GM18517 (cell line): ENCODE results near the gene ZNF804A.

ENCODE experiments used
- ATAC-seq: cut with Tn5 transposase; IDR thresholded peaks from one replicate; pipeline ENCODE4 v1.9.1; 2021; ENCODE audit warnings: mild to moderate bottlenecking, moderate library complexity; ENCODE audit not compliant: unreplicated experiment

Gene ZNF804A

GRCh38 chr2:184598316-184599053 lies at the start of gene ZNF804A:
Gene ZNF804A, plus strand, starts transcription at chr2:184598529. Its CDS starts 431 bp downstream, at chr2:184598960.
- peak; percentile 90 for ATAC-seq

- ATAC-seq: no peak
Observed at GRCh38 chr2:184549153-184549552, 49.2 kb upstream of the ZNF804A start.

GRCh38 chr2:184551626-184552025 lies 46.7 kb upstream of the ZNF804A start:
- ATAC-seq: no peak

- no peak for ATAC-seq
Observed at GRCh38 chr2:184554736-184555135, 43.6 kb upstream of the ZNF804A start.

- no peak for ATAC-seq
Observed at GRCh38 chr2:184555352-184555751, 43.0 kb upstream of the ZNF804A start.

GRCh38 chr2:184556639-184557038 lies 41.7 kb upstream of the ZNF804A start:
- ATAC-seq: no peak

- no peak for ATAC-seq
Observed at GRCh38 chr2:184558713-184559464, 39.4 kb upstream of the ZNF804A start.

GRCh38 chr2:184560603-184561002 lies 37.7 kb upstream of the ZNF804A start:
- ATAC-seq: no peak

GRCh38 chr2:184562532-184562931 lies 35.8 kb upstream of the ZNF804A start:
- no peak for ATAC-seq

GRCh38 chr2:184564092-184564491 lies 34.2 kb upstream of the ZNF804A start:
- ATAC-seq: no peak

- no peak for ATAC-seq
Observed at GRCh38 chr2:184566716-184567115, 31.6 kb upstream of the ZNF804A start.

- ATAC-seq: no peak
Observed at GRCh38 chr2:184577056-184577455, 21.3 kb upstream of the ZNF804A start.

GRCh38 chr2:184577743-184578142 lies 20.6 kb upstream of the ZNF804A start:
- ATAC-seq: no peak

- no peak for ATAC-seq
Observed at GRCh38 chr2:184579226-184579625, 19.1 kb upstream of the ZNF804A start.

- ATAC-seq: no peak
Observed at GRCh38 chr2:184581391-184581790, 16.9 kb upstream of the ZNF804A start.

- no peak for ATAC-seq
Observed at GRCh38 chr2:184589261-184589660, 9.1 kb upstream of the ZNF804A start.

- ATAC-seq: peak; percentile 26
Observed at GRCh38 chr2:184596819-184597411, 1.4 kb upstream of the ZNF804A start.

- peak; percentile 22 for ATAC-seq
Observed at GRCh38 chr2:184597571-184597991, 748 bp upstream of the ZNF804A start.

- no peak for ATAC-seq
Observed at GRCh38 chr2:184598002-184598315, 370 bp upstream of the ZNF804A start.

- peak; percentile 19 for ATAC-seq
Observed at GRCh38 chr2:184599054-184599871, 934 bp downstream of the ZNF804A start.

GRCh38 chr2:184599872-184600222 lies 1.5 kb downstream of the ZNF804A start:
- ATAC-seq: no peak
